DND-41 (cell line): ENCODE data around the gene PELI2.

Experiments
- EZH2 ChIP-seq: IDR thresholded peaks from 3 replicates; pipeline ENCODE4 v1.6.1; 2012; ENCODE audit warnings: borderline replicate concordance, low read depth, mild to moderate bottlenecking, moderate library complexity, low read length, inconsistent platforms; ENCODE audit not compliant: severe bottlenecking
- TF ChIP-seq, protein P1 (sequence below): IDR thresholded peaks from 2 replicates; pipeline ENCODE4 v1.5.1; 2012; ENCODE audit warnings: borderline replicate concordance, low read length, moderate library complexity, mild to moderate bottlenecking; ENCODE audit not compliant: poor library complexity, severe bottlenecking; ENCODE audit errors: extremely low read depth

DNA sequence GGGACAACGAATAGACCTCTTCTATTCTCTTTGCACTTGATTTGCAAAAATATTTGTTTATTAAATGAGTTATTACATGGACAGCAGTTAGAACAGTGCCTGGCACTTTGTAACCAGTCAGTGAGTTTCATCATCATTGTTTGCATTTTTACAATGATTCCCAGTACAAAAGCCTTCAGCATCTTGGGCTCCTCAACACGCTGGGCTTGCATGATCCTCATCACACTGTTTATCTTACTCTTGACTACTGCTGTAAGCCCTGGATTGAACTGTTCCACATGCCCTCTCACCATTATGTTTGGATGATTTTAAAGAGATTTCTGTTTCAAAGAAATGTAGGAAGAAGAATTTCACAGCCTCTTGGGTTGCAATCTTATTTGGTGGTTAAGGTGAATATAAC is 204.3 kb downstream of the PELI2 start:
- TF ChIP-seq, protein P1, sequence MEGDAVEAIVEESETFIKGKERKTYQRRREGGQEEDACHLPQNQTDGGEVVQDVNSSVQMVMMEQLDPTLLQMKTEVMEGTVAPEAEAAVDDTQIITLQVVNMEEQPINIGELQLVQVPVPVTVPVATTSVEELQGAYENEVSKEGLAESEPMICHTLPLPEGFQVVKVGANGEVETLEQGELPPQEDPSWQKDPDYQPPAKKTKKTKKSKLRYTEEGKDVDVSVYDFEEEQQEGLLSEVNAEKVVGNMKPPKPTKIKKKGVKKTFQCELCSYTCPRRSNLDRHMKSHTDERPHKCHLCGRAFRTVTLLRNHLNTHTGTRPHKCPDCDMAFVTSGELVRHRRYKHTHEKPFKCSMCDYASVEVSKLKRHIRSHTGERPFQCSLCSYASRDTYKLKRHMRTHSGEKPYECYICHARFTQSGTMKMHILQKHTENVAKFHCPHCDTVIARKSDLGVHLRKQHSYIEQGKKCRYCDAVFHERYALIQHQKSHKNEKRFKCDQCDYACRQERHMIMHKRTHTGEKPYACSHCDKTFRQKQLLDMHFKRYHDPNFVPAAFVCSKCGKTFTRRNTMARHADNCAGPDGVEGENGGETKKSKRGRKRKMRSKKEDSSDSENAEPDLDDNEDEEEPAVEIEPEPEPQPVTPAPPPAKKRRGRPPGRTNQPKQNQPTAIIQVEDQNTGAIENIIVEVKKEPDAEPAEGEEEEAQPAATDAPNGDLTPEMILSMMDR = no peak
- TF ChIP-seq EZH2 = no peak
